Measurements from ENCODE around the gene DQX1. TPM values are rescaled to one million over a fixed set of nuclear protein-coding genes. Genes with fewer than 3 reads are reported as not detected.

The DQX1 gene
- total RNA-seq, 1 donor from 2014 or later, result 9.6 TPM

DNA sequence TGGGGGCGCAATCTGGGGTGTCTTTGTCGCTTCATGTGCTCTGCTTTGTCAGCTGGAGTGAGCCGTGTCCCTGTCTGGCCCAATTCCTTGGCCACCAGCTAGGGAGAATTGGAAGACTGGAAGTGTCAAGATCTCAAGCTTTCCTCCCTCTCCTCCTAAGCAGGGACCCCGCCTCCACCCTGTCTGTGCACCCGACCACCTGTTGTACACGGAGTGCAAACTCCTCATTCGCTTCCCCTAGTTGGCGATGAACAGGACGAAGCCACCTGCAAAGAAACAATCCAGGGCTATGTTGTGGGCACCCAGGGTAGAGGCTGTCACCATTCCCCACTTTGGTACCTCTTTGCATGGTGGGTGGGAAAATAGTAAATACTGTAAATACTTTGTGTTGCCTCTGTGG lies 1.7 kb upstream of the DQX1 start:
- peaks cover 33% of the 10 kb centered on the region for H3K4me1 ChIP-seq
- TF ChIP-seq, protein P1, sequence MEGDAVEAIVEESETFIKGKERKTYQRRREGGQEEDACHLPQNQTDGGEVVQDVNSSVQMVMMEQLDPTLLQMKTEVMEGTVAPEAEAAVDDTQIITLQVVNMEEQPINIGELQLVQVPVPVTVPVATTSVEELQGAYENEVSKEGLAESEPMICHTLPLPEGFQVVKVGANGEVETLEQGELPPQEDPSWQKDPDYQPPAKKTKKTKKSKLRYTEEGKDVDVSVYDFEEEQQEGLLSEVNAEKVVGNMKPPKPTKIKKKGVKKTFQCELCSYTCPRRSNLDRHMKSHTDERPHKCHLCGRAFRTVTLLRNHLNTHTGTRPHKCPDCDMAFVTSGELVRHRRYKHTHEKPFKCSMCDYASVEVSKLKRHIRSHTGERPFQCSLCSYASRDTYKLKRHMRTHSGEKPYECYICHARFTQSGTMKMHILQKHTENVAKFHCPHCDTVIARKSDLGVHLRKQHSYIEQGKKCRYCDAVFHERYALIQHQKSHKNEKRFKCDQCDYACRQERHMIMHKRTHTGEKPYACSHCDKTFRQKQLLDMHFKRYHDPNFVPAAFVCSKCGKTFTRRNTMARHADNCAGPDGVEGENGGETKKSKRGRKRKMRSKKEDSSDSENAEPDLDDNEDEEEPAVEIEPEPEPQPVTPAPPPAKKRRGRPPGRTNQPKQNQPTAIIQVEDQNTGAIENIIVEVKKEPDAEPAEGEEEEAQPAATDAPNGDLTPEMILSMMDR (IDR thresholded peaks at IDR 0.05), result no peak
- TF ChIP-seq POLR2AphosphoS5 (IDR thresholded peaks at IDR 0.05; ENCODE audit: insufficient read depth in 1 of 2, low read depth in 1 of 2) (no peak), POLR2A (IDR thresholded peaks at IDR 0.05) (no peak)
- peaks cover 0 to 21% of the 10 kb centered on the region in 2 donors for H3K36me3 ChIP-seq
- DNase-seq (ENCODE audit: extremely low spot score in 2 of 2), result no peak
- H3K27ac ChIP-seq, result no peak overlapping the region
- H3K27me3 ChIP-seq, result no peaks in the 10 kb centered on the region
- H3K9me3 ChIP-seq, result no peaks in the 10 kb centered on the region
- intact Hi-C loops (cut with DNase I), result loop anchor here (2.0 kb wide), 1 partner anchor 63 kb away; the partner anchor contains the start of gene MOGS
- H3K4me3 ChIP-seq, result no peak overlapping the region

DNA sequence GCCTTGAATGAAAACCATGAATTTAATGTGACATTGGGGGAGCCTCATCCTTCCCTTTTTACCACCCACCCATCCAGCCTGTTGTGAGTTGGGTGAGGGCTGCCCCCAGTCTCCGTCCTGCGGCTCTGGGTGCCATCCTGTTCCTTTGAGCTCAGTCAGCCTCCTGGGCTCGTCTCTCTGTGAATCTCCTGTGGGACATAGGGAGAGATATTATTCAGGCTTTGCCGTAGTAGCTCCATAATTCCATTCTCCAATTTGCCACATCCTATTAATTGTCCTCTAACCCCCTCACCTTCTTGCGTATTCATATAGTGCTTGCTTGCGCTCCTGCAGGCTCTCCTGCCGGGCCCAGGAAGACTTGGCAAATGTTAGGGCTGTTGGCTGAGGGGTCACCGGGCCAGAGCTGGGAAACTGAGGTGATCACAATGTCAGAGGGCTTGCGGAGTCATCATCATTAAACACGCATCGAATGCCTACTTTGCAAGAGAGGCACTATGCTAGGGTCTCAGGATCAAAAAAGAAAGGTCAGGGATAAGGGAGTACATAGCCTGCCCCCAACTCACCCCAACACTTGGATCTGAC lies 709 bp upstream of the DQX1 start:
- H3K27me3 ChIP-seq, result no peaks in the 10 kb centered on the region
- H3K36me3 ChIP-seq, result peaks cover 0 to 21% of the 10 kb centered on the region in 2 donors
- no peak overlapping the region for H3K4me3 ChIP-seq
- no peak overlapping the region for H3K27ac ChIP-seq
- TF ChIP-seq POLR2A (IDR thresholded peaks at IDR 0.05), result no peak
- no peak for TF ChIP-seq POLR2AphosphoS5 (IDR thresholded peaks at IDR 0.05; ENCODE audit: insufficient read depth in 1 of 2, low read depth in 1 of 2)
- TF ChIP-seq, protein P1 (IDR thresholded peaks at IDR 0.05), result no peak
- intact Hi-C loops (cut with DNase I), result no loop called here
- no peak for DNase-seq (ENCODE audit: extremely low spot score in 2 of 2)
- H3K4me1 ChIP-seq, result peaks cover 29% of the 10 kb centered on the region
- no peaks in the 10 kb centered on the region for H3K9me3 ChIP-seq

DNA sequence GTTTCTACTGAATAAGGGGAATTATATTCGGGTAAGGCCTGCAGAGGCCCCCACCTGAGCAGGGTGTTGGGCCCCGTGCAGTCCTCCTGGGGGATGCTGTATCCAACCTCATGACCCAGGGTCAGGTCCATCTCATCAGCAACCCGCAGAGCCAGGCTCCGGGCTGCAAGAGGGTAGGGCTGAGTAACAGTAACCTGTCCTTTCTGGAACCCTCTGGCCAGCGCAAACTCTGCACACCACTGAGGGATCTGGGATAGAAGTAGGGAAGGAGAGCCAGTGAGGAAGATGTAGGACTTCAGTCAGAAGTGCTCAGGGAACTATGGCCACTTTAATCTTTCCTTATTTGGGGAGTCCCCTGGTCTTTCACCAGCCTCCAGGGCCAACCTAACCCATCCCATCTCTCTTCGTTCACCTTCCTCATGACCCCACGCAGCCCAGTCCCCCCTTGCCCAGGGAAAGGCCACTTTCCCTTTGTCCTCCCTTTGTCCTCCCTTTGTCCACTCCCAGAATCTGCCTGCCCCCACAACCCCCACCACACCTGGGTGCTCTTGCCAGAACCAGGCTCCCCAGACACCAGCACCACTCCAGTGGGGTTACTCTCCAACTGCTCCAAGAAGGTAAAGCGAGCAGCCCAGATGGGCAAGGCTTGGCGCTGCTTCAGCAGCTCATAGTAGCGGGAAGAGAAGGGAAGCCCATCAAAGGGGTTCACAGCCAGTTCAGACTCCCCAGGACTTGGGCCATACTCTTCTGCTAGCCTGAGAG lies 895 bp downstream of the DQX1 start:
- H3K4me1 ChIP-seq, result peaks cover 16% of the 10 kb centered on the region
- DNase-seq (ENCODE audit: extremely low spot score in 2 of 2), result no peak
- peaks cover 0 to 21% of the 10 kb centered on the region in 2 donors for H3K36me3 ChIP-seq
- TF ChIP-seq POLR2AphosphoS5 (IDR thresholded peaks at IDR 0.05; ENCODE audit: insufficient read depth in 1 of 2, low read depth in 1 of 2) (no peak), POLR2A (IDR thresholded peaks at IDR 0.05) (no peak)
- TF ChIP-seq, protein P1 (IDR thresholded peaks at IDR 0.05), result no peak
- no peaks in the 10 kb centered on the region for H3K27me3 ChIP-seq
- H3K4me3 ChIP-seq, result no peak overlapping the region
- no peak overlapping the region for H3K27ac ChIP-seq
- H3K9me3 ChIP-seq, result no peaks in the 10 kb centered on the region
- intact Hi-C loops (cut with DNase I), result no loop called here

DNA sequence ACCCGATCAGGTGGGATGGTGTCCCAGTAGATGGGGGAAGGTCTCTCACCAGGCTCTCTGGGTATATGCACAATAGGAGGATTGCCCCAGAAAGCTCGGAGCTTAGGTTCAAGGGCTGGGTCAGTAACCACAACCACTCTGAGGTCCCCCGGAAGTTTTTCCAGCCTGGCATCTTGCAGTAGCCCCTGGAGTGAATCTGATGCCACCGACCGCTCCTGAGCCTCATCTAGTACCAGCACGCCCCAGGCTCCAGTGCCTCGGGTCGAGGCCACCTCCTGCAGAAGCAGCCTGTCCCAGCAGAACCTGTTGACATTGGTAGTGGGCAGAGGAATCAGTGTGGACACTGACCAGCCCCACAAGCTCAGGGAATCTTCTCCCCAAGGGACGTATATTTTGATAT lies 2.0 kb downstream of the DQX1 start:
- Histone ChIP-seq H3K4me1 (peaks cover 14% of the 10 kb centered on the region), H3K4me3 (no peak overlapping the region), H3K36me3 (peaks cover 0 to 21% of the 10 kb centered on the region in 2 donors), H3K27me3 (no peaks in the 10 kb centered on the region), H3K9me3 (no peaks in the 10 kb centered on the region), H3K27ac (no peak overlapping the region)
- no peak for DNase-seq (ENCODE audit: extremely low spot score in 2 of 2)
- intact Hi-C loops (cut with DNase I), result no loop called here
- TF ChIP-seq, protein P1 (IDR thresholded peaks at IDR 0.05), result no peak
- no peak for TF ChIP-seq POLR2AphosphoS5 (IDR thresholded peaks at IDR 0.05; ENCODE audit: insufficient read depth in 1 of 2, low read depth in 1 of 2)
- TF ChIP-seq POLR2A (IDR thresholded peaks at IDR 0.05), result no peak

DNA sequence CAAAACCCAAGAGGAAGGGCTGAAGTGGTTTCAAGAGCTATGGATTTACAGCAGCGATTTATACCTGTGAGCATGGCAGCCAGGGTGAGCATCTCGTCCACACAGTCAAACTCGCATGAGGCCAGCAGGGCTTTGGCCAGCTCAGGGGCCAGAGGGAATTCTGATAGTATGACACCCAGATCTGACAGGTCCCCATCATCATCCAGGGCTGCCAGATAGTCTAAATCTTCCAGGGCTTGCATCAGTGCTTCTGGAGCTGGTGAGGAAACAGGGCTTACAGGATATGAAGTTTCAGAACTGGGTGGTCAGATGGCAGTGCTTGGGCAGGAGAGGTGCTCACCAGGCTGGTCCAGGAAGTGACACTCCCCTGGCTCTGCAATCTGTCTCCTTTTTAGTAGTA lies 3.5 kb downstream of the DQX1 start:
- no peak for DNase-seq (ENCODE audit: extremely low spot score in 2 of 2)
- intact Hi-C loops (cut with DNase I), result no loop called here
- Histone ChIP-seq H3K36me3 (peaks cover 0 to 17% of the 10 kb centered on the region in 2 donors), H3K27me3 (no peaks in the 10 kb centered on the region), H3K4me3 (no peak overlapping the region), H3K4me1 (no peaks in the 10 kb centered on the region), H3K9me3 (no peaks in the 10 kb centered on the region), H3K27ac (no peak overlapping the region)
- TF ChIP-seq, protein P1 (IDR thresholded peaks at IDR 0.05), result no peak
- TF ChIP-seq POLR2A (IDR thresholded peaks at IDR 0.05) (no peak), POLR2AphosphoS5 (IDR thresholded peaks at IDR 0.05; ENCODE audit: insufficient read depth in 1 of 2, low read depth in 1 of 2) (no peak)
